Muscle layer of duodenum (tissue), 2 donors: Measurements from ENCODE around the gene ZHX3.

Experiments used
- H3K27ac ChIP-seq: one replicate; pipeline ENCODE4 v1.7.0; 2013; ENCODE audit warnings: mild to moderate bottlenecking, low read length
- H3K27me3 ChIP-seq: one replicate; pipeline ENCODE4 v1.7.0; 2013; ENCODE audit warnings: low read depth, mild to moderate bottlenecking, control low read depth, low read length
- H3K36me3 ChIP-seq, 2 donors: one replicate each; pipeline ENCODE4 v1.7.0; 2013; ENCODE audit warnings: low read length in 2 of 2, control low read depth in 1 of 2, mild to moderate bottlenecking in 1 of 2; ENCODE audit not compliant: insufficient read depth in 2 of 2, control insufficient read depth in 1 of 2
- H3K4me1 ChIP-seq, 2 donors: one replicate each; pipeline ENCODE4 v1.7.0; 2013; ENCODE audit warnings: low read length in 2 of 2, mild to moderate bottlenecking in 2 of 2, control low read depth in 1 of 2, moderate library complexity in 1 of 2; ENCODE audit not compliant: insufficient read depth in 2 of 2, control insufficient read depth in 1 of 2
- H3K4me3 ChIP-seq, 2 donors: one replicate each; pipeline ENCODE4 v1.7.0; 2013; ENCODE audit warnings: low read length in 2 of 2, low read depth in 1 of 2, mild to moderate bottlenecking in 1 of 2
- H3K9me3 ChIP-seq, 2 donors: one replicate each; pipeline ENCODE4 v1.7.0; 2013; ENCODE audit warnings: low read length in 2 of 2, control low read depth in 1 of 2, mild to moderate bottlenecking in 1 of 2; ENCODE audit not compliant: control insufficient read depth in 1 of 2
- donor health status: healthy.

Gene ZHX3

GRCh38 chr20:41352666-41353065 lies 35.1 kb upstream of the ZHX3 start:
- no peaks in the 10 kb centered on the region for H3K4me1 ChIP-seq
- H3K4me3 ChIP-seq, result no peak overlapping the region
- peaks cover 11 to 17% of the 10 kb centered on the region in 2 donors for H3K36me3 ChIP-seq
- H3K9me3 ChIP-seq, result no peaks in the 10 kb centered on the region
- no peak overlapping the region for H3K27ac ChIP-seq
- no peaks in the 10 kb centered on the region for H3K27me3 ChIP-seq

DNA sequence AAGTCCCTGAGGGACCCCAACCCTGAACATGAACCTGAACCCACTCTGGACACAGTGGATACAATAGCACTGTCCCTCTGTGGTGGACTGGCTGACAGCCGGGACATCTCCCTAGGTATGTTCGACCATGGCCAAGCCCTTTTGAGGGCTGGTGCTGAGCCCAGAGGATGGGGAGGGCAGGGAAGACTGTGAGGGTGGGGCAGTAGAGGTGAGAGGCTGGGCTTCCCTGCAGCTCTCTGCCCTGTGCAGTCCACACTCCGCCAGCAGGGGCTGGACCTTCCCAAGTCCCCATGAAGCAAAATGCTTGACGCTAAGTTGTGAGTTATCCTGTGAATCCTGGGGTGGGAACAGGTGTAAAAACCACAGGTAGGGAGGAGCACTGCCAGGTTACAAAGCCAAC lies 34.6 kb upstream of the ZHX3 start:
- Histone ChIP-seq H3K27ac (no peak overlapping the region), H3K36me3 (peaks cover 11 to 17% of the 10 kb centered on the region in 2 donors), H3K9me3 (no peaks in the 10 kb centered on the region), H3K4me1 (no peaks in the 10 kb centered on the region), H3K27me3 (no peaks in the 10 kb centered on the region), H3K4me3 (no peak overlapping the region)

GRCh38 chr20:41350408-41350962 lies 33.0 kb upstream of the ZHX3 start:
- no peaks in the 10 kb centered on the region for H3K4me1 ChIP-seq
- no peaks in the 10 kb centered on the region for H3K9me3 ChIP-seq
- H3K27ac ChIP-seq, result no peak overlapping the region
- H3K36me3 ChIP-seq, result peaks cover 10 to 11% of the 10 kb centered on the region in 2 donors
- no peak overlapping the region for H3K4me3 ChIP-seq
- H3K27me3 ChIP-seq, result no peaks in the 10 kb centered on the region

- Histone ChIP-seq H3K9me3 (no peaks in the 10 kb centered on the region), H3K4me3 (no peak overlapping the region), H3K27me3 (no peaks in the 10 kb centered on the region), H3K4me1 (no peaks in the 10 kb centered on the region), H3K27ac (no peak overlapping the region), H3K36me3 (peaks cover 10 to 11% of the 10 kb centered on the region in 2 donors)
Measured at GRCh38 chr20:41349943-41350342, 32.4 kb upstream of the ZHX3 start.

GRCh38 chr20:41349266-41349665 lies 31.7 kb upstream of the ZHX3 start:
- Histone ChIP-seq H3K27ac (no peak overlapping the region), H3K9me3 (no peaks in the 10 kb centered on the region), H3K4me3 (no peak overlapping the region), H3K27me3 (no peaks in the 10 kb centered on the region), H3K36me3 (peaks cover 10 to 11% of the 10 kb centered on the region in 2 donors), H3K4me1 (no peaks in the 10 kb centered on the region)

DNA sequence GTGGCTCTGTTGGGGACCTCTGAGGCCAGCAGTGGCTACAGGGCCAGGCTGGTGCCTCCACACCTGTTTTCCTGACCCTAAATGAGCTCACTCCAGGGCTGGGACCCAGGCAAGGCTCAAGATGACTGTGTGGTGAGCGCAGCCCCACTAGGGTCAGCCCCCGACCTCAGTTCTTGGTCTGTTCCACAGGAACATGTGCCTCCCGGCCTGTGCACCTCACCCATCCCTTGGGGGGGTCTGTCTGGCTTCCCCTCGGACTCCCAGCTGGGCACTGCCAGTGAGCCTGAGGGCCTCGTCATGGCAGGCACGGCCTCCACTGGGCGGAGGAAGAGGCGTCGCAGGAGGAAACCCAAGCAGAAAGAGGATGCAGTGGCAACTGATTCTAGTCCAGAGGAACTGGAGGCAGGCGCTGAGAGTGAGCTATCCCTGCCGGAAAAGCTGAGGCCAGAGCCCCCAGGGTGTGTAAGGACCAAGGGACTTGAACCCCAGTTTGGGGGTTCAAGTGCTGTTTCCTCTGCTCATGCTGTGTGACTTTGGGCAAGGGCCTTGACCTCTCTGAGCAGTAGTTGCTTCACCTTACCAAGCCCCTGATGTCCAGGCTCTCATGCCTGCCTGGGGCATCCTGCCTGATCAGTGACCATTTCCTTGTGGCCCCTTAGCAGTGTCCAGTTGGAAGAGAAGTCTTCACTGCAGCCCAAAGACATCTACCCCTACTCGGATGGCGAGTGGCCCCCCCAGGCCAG lies 31.1 kb upstream of the ZHX3 start:
- no peaks in the 10 kb centered on the region for H3K4me1 ChIP-seq
- H3K27me3 ChIP-seq, result no peaks in the 10 kb centered on the region
- H3K27ac ChIP-seq, result no peak overlapping the region
- no peak overlapping the region for H3K4me3 ChIP-seq
- H3K36me3 ChIP-seq, result peaks cover 7 to 10% of the 10 kb centered on the region in 2 donors
- H3K9me3 ChIP-seq, result no peaks in the 10 kb centered on the region

GRCh38 chr20:41347523-41348429 lies 30.2 kb upstream of the ZHX3 start:
- H3K9me3 ChIP-seq, result no peaks in the 10 kb centered on the region
- no peak overlapping the region for H3K27ac ChIP-seq

GRCh38 chr20:41345729-41346067 lies 28.2 kb upstream of the ZHX3 start:
- Histone ChIP-seq H3K9me3 (no peaks in the 10 kb centered on the region), H3K4me3 (no peak overlapping the region), H3K27ac (no peak overlapping the region), H3K27me3 (no peaks in the 10 kb centered on the region), H3K4me1 (peaks cover 0 to 5% of the 10 kb centered on the region in 2 donors), H3K36me3 (peaks cover 0 to 6% of the 10 kb centered on the region in 2 donors)

More at GRCh38 chr20:41347523-41348429, 30.2 kb upstream of the ZHX3 start:
- Histone ChIP-seq H3K36me3 (peaks cover 4 to 10% of the 10 kb centered on the region in 2 donors), H3K4me3 (no peak overlapping the region), H3K27me3 (no peaks in the 10 kb centered on the region), H3K4me1 (no peaks in the 10 kb centered on the region)

- Histone ChIP-seq H3K27ac (no peak overlapping the region), H3K36me3 (peaks cover 0 to 6% of the 10 kb centered on the region in 2 donors), H3K4me3 (no peak overlapping the region), H3K4me1 (peaks cover 0 to 10% of the 10 kb centered on the region in 2 donors), H3K27me3 (no peaks in the 10 kb centered on the region), H3K9me3 (no peaks in the 10 kb centered on the region)
Measured at GRCh38 chr20:41344938-41345728, 27.6 kb upstream of the ZHX3 start.

DNA sequence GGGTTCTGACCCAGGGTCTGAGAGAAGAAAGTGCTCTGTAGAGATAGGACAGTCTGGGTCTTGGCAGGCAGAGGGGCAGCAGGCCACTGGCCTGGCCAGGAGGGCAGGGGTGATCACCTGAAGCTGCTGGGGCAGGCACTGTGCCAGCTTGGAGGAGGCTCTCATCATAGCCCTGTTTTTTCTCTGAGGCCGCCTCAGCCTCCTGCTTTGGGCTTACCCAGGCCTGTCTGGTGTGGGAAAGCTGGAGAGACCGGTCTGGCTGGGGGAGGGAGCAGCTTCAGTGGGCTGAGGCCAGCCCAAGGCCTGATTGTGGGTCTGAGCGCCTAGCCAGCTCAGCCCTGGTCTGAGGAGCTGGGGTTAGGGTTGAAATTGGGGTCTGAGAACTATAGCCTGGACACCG lies 26.9 kb upstream of the ZHX3 start:
- H3K4me1 ChIP-seq, result peaks cover 0 to 10% of the 10 kb centered on the region in 2 donors
- no peaks in the 10 kb centered on the region for H3K9me3 ChIP-seq

More for the DNA sequence above, 26.9 kb upstream of the ZHX3 start:
- Histone ChIP-seq H3K36me3 (no peaks in the 10 kb centered on the region), H3K27ac (no peak overlapping the region), H3K27me3 (no peaks in the 10 kb centered on the region), H3K4me3 (no peak overlapping the region)
